ENCODE data around the gene ING1. TPM values are rescaled to one million over a fixed set of nuclear protein-coding genes. Genes with fewer than 3 reads are reported as not detected.
"Not testable (repeated sequence)": the region's sequence is repeated elsewhere in the genome, so short reads cannot be mapped to it uniquely, and the experiment has no call there.

The ING1 gene
- total RNA-seq, 1 donor from 2014 or later, result 13.5 TPM

- peak; percentile 100 for DNase-seq (ENCODE audit: low read depth in 2 of 2)
These were observed 2.1 kb downstream of the ING1 start for GRCh38 chr13:110715395-110716246.

GRCh38 chr13:110716247-110716515 lies 2.7 kb downstream of the ING1 start:
- peak in 1 of 2 donors; percentile 42 for DNase-seq (ENCODE audit: low read depth in 2 of 2)

- no peak for DNase-seq (ENCODE audit: low read depth in 2 of 2)
These were observed 5.7 kb downstream of the ING1 start for GRCh38 chr13:110719036-110719710.

- no peak for DNase-seq (ENCODE audit: low read depth in 2 of 2)
These were observed 9.5 kb downstream of the ING1 start for GRCh38 chr13:110722971-110723370.

- DNase-seq (ENCODE audit: low read depth in 2 of 2), result no peak
These were observed 10.1 kb downstream of the ING1 start for GRCh38 chr13:110723598-110723997.

GRCh38 chr13:110726153-110726552 lies 12.7 kb downstream of the ING1 start:
- DNase-seq (ENCODE audit: low read depth in 2 of 2), result not testable (repeated sequence)

GRCh38 chr13:110726726-110727125 lies 13.2 kb downstream of the ING1 start:
- DNase-seq (ENCODE audit: low read depth in 2 of 2), result peak in 1 of 2 donors; percentile 16

- DNase-seq (ENCODE audit: low read depth in 2 of 2), result no peak
These were observed 17.6 kb downstream of the ING1 start for GRCh38 chr13:110731072-110731471.

GRCh38 chr13:110734561-110734960 lies 21.1 kb downstream of the ING1 start:
- no peak for DNase-seq (ENCODE audit: low read depth in 2 of 2)

GRCh38 chr13:110737555-110737954 lies 24.1 kb downstream of the ING1 start:
- no peak for DNase-seq (ENCODE audit: low read depth in 2 of 2)

- DNase-seq (ENCODE audit: low read depth in 2 of 2), result no peak
These were observed 30.2 kb downstream of the ING1 start for GRCh38 chr13:110743687-110744086.

GRCh38 chr13:110746438-110746837 lies 32.9 kb downstream of the ING1 start:
- DNase-seq (ENCODE audit: low read depth in 2 of 2), result no peak

- no peak for DNase-seq (ENCODE audit: low read depth in 2 of 2)
These were observed 34.8 kb downstream of the ING1 start for GRCh38 chr13:110748271-110748670.

- DNase-seq (ENCODE audit: low read depth in 2 of 2), result peak in 1 of 2 donors; percentile 37
These were observed 42.7 kb downstream of the ING1 start for GRCh38 chr13:110756219-110756631.

- DNase-seq (ENCODE audit: low read depth in 2 of 2), result no peak
These were observed 43.8 kb downstream of the ING1 start for GRCh38 chr13:110757296-110757695.

GRCh38 chr13:110758195-110758805 lies 44.8 kb downstream of the ING1 start:
- peak; percentile 6 to 39 for DNase-seq (ENCODE audit: low read depth in 2 of 2)

GRCh38 chr13:110759710-110760109 lies 46.2 kb downstream of the ING1 start:
- peak in 1 of 2 donors; percentile 11 for DNase-seq (ENCODE audit: low read depth in 2 of 2)

GRCh38 chr13:110760611-110761010 lies 47.1 kb downstream of the ING1 start:
- no peak for DNase-seq (ENCODE audit: low read depth in 2 of 2)

GRCh38 chr13:110766671-110767430 lies 53.4 kb downstream of the ING1 start:
- no peak for DNase-seq (ENCODE audit: low read depth in 2 of 2)

GRCh38 chr13:110767476-110767875 lies 54.0 kb downstream of the ING1 start:
- no peak for DNase-seq (ENCODE audit: low read depth in 2 of 2)

GRCh38 chr13:110769097-110769496 lies 55.6 kb downstream of the ING1 start:
- no peak for DNase-seq (ENCODE audit: low read depth in 2 of 2)

GRCh38 chr13:110770678-110771077 lies 57.2 kb downstream of the ING1 start:
- no peak for DNase-seq (ENCODE audit: low read depth in 2 of 2)

All from lung microvascular endothelial cell (primary cell).